HAP-1 (cell line): Measurements from ENCODE around the gene PPP3CA.
A peak's percentile ranks its signal among the peaks of the same experiment; 100 is the strongest.
"Not testable (repeated sequence)": the region's sequence is repeated elsewhere in the genome, so short reads cannot be mapped to it uniquely, and the experiment has no call there.

Source experiments
- DNase-seq, 2 experiments: peaks; one replicate each; pipeline ENCODE4 v3.0.0-alpha.2; 2016 to 2020; ENCODE audit warnings: low spot score in 2 of 2
- H3K27me3 ChIP-seq: fragments of 250-450 bp; sonication (Bioruptor Pico); 2 replicates; pipeline ENCODE4 v1.5.1; 2020; ENCODE audit warnings: low read depth, mild to moderate bottlenecking, moderate library complexity
- H3K36me3 ChIP-seq: fragments of 250-450 bp; sonication (Bioruptor Pico); replicated peaks from 2 replicates; pipeline ENCODE4 v1.5.1; 2020; ENCODE audit warnings: mild to moderate bottlenecking
- H3K4me1 ChIP-seq: fragments of 250-450 bp; sonication (Bioruptor Pico); 2 replicates; pipeline ENCODE4 v1.5.1; 2020; ENCODE audit warnings: mild to moderate bottlenecking
- H3K4me3 ChIP-seq: fragments of 250-450 bp; sonication (Bioruptor Pico); 2 replicates; pipeline ENCODE4 v1.5.1; 2020; ENCODE audit warnings: mild to moderate bottlenecking, moderate library complexity
- H3K9me3 ChIP-seq: fragments of 250-450 bp; sonication (Bioruptor Pico); 2 replicates; pipeline ENCODE4 v1.5.1; 2020; ENCODE audit warnings: mild to moderate bottlenecking, moderate library complexity
- in situ Hi-C: fragments of 300-500 bp; cut with MboI; formaldehyde crosslinking; loops from 3 replicates; pipeline ENCODE4 v1.14.3; 2020; ENCODE audit warnings: low sequenced_read_pairs, inconsistent platforms, mixed read lengths

Gene PPP3CA

GRCh38 chr4:101019941-101020401 is 327.4 kb downstream of the PPP3CA start:
- no peak overlapping the region for H3K4me3 ChIP-seq
- H3K9me3 ChIP-seq: no peaks in the 10 kb centered on the region
- H3K27me3 ChIP-seq: no peaks in the 10 kb centered on the region
- DNase-seq: peak in 1 of 2 experiments; percentile 47
- H3K4me1 ChIP-seq: peaks cover 31% of the 10 kb centered on the region
- H3K36me3 ChIP-seq: no peaks in the 10 kb centered on the region
- in situ Hi-C loops: no loop called here

GRCh38 chr4:101019313-101019712 is 328.0 kb downstream of the PPP3CA start:
- no peaks in the 10 kb centered on the region for H3K36me3 ChIP-seq
- peaks cover 31% of the 10 kb centered on the region for H3K4me1 ChIP-seq
- H3K27me3 ChIP-seq: no peaks in the 10 kb centered on the region
- no peaks in the 10 kb centered on the region for H3K9me3 ChIP-seq
- no peak for DNase-seq
- H3K4me3 ChIP-seq: no peak overlapping the region
- in situ Hi-C loops: no loop called here

GRCh38 chr4:101018836-101019235 is 328.5 kb downstream of the PPP3CA start:
- Histone ChIP-seq H3K4me3 (no peak overlapping the region), H3K27me3 (no peaks in the 10 kb centered on the region), H3K4me1 (peaks cover 31% of the 10 kb centered on the region), H3K9me3 (no peaks in the 10 kb centered on the region), H3K36me3 (no peaks in the 10 kb centered on the region)
- in situ Hi-C loops: no loop called here
- no peak for DNase-seq

DNA sequence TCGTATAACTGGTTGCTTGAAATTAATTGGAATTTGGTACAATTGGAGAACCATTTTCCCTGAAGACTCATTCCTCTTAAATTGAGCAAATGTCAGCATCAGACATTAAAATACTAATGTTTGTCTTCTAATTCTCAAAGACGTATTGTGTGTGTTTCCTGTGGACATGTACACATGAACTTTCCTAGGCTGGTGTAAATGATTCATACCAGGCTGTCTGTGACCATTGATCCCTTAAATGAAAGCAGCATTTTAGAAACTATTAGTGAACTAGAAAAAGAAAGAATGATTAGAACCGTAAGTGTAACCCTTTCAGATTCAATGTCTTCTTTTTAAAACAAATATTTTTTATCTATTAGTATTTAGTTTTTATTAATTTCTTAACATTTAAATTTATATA is 332.9 kb downstream of the PPP3CA start:
- Histone ChIP-seq H3K4me1 (no peaks in the 10 kb centered on the region), H3K27me3 (no peaks in the 10 kb centered on the region), H3K4me3 (no peak overlapping the region), H3K9me3 (no peaks in the 10 kb centered on the region), H3K36me3 (no peaks in the 10 kb centered on the region)
- DNase-seq: no peak
- in situ Hi-C loops: no loop called here

GRCh38 chr4:101010987-101011386 is 336.3 kb downstream of the PPP3CA start:
- no peaks in the 10 kb centered on the region for H3K4me1 ChIP-seq
- no peak overlapping the region for H3K4me3 ChIP-seq
- no peak for DNase-seq
- in situ Hi-C loops: no loop called here
- H3K27me3 ChIP-seq: no peaks in the 10 kb centered on the region
- H3K36me3 ChIP-seq: no peaks in the 10 kb centered on the region
- no peaks in the 10 kb centered on the region for H3K9me3 ChIP-seq

- Histone ChIP-seq H3K9me3 (no peaks in the 10 kb centered on the region), H3K4me1 (no peaks in the 10 kb centered on the region), H3K36me3 (no peaks in the 10 kb centered on the region), H3K4me3 (no peak overlapping the region), H3K27me3 (no peaks in the 10 kb centered on the region)
- in situ Hi-C loops: no loop called here
- no peak for DNase-seq
Observed at GRCh38 chr4:101009471-101009870, 337.9 kb downstream of the PPP3CA start.

DNA sequence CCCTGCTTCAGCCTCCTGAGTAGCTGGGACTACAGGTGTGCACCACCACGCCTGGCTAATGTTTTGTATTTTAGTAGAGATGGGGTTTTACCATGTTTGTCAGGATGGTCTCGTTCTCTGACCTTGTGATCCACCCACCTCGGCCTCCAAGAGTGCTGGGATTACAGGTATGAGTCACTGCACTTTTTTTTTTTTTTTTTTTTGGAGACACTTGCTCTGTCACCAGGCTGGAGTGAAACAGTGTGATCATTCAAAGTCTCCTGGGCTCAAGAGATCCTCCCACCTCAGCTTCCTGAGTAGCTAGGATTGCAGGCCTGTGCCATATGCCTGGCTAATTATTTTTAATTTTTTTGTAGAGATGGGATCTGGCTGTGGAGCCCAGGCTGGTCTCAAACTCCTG is 338.8 kb downstream of the PPP3CA start:
- Histone ChIP-seq H3K4me3 (no peak overlapping the region), H3K36me3 (no peaks in the 10 kb centered on the region), H3K4me1 (no peaks in the 10 kb centered on the region), H3K27me3 (no peaks in the 10 kb centered on the region), H3K9me3 (no peaks in the 10 kb centered on the region)
- DNase-seq: no peak
- in situ Hi-C loops: no loop called here

DNA sequence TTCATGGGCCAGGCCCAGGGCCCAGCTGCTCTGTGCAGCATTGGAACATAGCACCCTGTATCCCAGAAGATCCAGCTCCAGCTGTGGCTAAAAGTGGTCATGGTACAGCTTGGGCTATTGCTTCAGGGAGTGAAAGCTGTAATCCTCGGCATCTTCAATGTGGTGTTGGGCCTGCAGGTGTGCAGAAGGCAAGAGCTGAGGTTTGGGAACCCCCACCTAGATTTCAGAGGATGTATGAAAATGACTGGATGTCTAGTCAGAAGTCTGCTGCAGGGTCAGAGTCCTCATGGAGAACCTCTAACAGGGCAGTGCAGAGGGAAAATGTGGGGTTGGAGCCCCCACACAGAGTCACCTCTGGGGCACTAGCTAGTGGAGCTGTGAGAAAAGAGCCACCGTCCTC is 341.7 kb downstream of the PPP3CA start:
- Histone ChIP-seq H3K4me1 (peaks cover 9% of the 10 kb centered on the region), H3K36me3 (no peaks in the 10 kb centered on the region), H3K9me3 (no peaks in the 10 kb centered on the region), H3K4me3 (no peak overlapping the region), H3K27me3 (no peaks in the 10 kb centered on the region)
- no peak for DNase-seq
- in situ Hi-C loops: no loop called here

DNA sequence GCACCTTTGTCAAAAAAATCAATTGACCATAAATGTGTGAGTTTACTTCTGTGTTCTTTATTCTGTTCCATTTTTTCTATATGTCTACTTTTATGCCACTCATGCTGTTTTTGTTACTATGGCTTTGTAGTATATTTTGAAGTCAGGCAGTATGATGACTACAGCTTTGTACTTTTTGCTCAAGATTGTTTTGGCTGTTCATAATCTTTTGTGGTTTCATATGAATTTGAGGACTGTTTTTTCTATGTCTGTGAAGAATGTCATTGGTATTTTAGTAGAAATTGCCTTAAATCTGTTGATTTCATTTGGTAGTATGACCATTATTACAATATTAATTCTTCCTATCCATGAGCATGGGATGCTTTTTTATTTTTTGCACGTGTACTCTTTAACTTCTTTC is 346.8 kb downstream of the PPP3CA start:
- Histone ChIP-seq H3K36me3 (no peaks in the 10 kb centered on the region), H3K27me3 (no peaks in the 10 kb centered on the region), H3K4me1 (peaks cover 9% of the 10 kb centered on the region), H3K4me3 (no peak overlapping the region), H3K9me3 (no peaks in the 10 kb centered on the region)
- DNase-seq: no peak
- in situ Hi-C loops: no loop called here

DNA sequence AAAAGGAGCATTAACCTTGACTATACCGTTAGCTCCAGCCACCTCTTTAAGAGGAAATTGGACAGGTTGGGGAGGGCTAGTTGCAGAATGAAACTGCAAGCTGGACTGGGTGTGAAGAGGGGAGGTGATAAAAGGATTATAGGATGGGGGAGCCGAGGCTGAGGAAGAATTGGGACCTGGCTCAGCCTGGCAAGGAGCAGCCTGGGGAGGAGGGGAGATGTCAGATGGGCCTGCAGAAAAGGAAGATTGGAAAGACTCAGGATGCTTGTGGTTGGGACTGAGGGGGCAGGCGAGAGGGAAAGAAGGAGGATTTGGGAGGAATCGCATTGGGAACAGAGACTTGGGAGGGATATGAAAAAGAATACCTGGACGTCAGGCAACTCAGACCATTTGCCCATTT is 351.7 kb downstream of the PPP3CA start:
- in situ Hi-C loops: no loop called here
- Histone ChIP-seq H3K27me3 (no peaks in the 10 kb centered on the region), H3K36me3 (no peaks in the 10 kb centered on the region), H3K4me3 (no peak overlapping the region), H3K4me1 (no peaks in the 10 kb centered on the region), H3K9me3 (no peaks in the 10 kb centered on the region)
- no peak for DNase-seq

GRCh38 chr4:100995002-100995401 is 352.3 kb downstream of the PPP3CA start:
- DNase-seq, H3K9me3 ChIP-seq, H3K4me1 ChIP-seq, H3K36me3 ChIP-seq, in situ Hi-C loops, H3K4me3 ChIP-seq, H3K27me3 ChIP-seq: not testable (repeated sequence)

GRCh38 chr4:100991332-100992069 is 355.8 kb downstream of the PPP3CA start:
- in situ Hi-C loops, H3K9me3 ChIP-seq, DNase-seq, H3K4me3 ChIP-seq, H3K36me3 ChIP-seq, H3K27me3 ChIP-seq: not testable (repeated sequence)
- peaks cover 22% of the 10 kb centered on the region for H3K4me1 ChIP-seq

DNA sequence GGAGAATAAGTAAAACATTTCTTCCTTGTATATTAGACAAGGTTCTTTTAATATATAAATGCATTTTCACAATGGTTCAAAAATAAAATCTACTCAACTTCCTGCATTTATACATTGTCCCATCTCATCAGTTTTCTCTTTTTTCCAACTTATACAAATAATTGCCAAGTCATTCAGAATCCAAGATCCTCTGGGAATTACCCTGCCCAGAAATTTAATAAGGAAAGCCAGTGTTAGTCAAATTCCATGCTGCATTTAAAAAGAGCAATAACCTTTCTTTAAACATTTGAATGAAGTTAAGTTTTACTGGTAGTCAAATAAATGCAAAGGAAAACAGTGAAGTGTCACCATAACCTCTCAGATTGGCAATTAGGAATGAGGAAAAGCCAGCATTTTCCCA is 357.9 kb downstream of the PPP3CA start:
- peaks cover 38% of the 10 kb centered on the region for H3K4me1 ChIP-seq
- H3K4me3 ChIP-seq: no peak overlapping the region

GRCh38 chr4:100988876-100989275 is 358.4 kb downstream of the PPP3CA start:
- DNase-seq: no peak
- H3K27me3 ChIP-seq: no peaks in the 10 kb centered on the region
- no peak overlapping the region for H3K4me3 ChIP-seq
- no peaks in the 10 kb centered on the region for H3K9me3 ChIP-seq
- in situ Hi-C loops: no loop called here
- no peaks in the 10 kb centered on the region for H3K36me3 ChIP-seq
- peaks cover 43% of the 10 kb centered on the region for H3K4me1 ChIP-seq

More for the DNA sequence above, 357.9 kb downstream of the PPP3CA start:
- peak in 1 of 2 experiments; percentile 76 for DNase-seq
- no peaks in the 10 kb centered on the region for H3K9me3 ChIP-seq
- H3K27me3 ChIP-seq: no peaks in the 10 kb centered on the region
- no peaks in the 10 kb centered on the region for H3K36me3 ChIP-seq
- in situ Hi-C loops: no loop called here
